ENCODE results near the gene CNTN1.

Gene CNTN1

GRCh38 chr12:41120211-41120610 lies 428.0 kb downstream of the CNTN1 start:
- no peak for TF ChIP-seq CTCF (conservative IDR thresholded peaks at IDR 0.05; ENCODE audit: control insufficient read depth, insufficient read depth, low read depth, low read length)
- no peak for DNase-seq (ENCODE audit: low read depth)

GRCh38 chr12:41121374-41121773 lies 429.1 kb downstream of the CNTN1 start:
- no peak for DNase-seq (ENCODE audit: low read depth)
- H3K4me3 ChIP-seq (ENCODE audit: control insufficient read depth, low read depth, low read length): no peak overlapping the region
- no peak for TF ChIP-seq CTCF (conservative IDR thresholded peaks at IDR 0.05; ENCODE audit: control insufficient read depth, insufficient read depth, low read depth, low read length)

More at GRCh38 chr12:41120211-41120610, 428.0 kb downstream of the CNTN1 start:
- no peak overlapping the region for H3K4me3 ChIP-seq (ENCODE audit: control insufficient read depth, low read depth, low read length)
